Stimulated activated CD8-positive, alpha-beta memory T cell treated with anti-CD3 and anti-CD28 coated beads, Interleukin-15, amount 100 ng/mL, for 1 hour (primary cell): ENCODE measurements around the gene MS4A3.
"Not testable (repeated sequence)": the region's sequence is repeated elsewhere in the genome, so short reads cannot be mapped to it uniquely, and the experiment has no call there.

ENCODE experiments used
- DNase-seq: peaks from one replicate; pipeline ENCODE4 v3.0.0-alpha.2; 2020; ENCODE audit warnings: low read depth

MS4A3 gene, protein sequence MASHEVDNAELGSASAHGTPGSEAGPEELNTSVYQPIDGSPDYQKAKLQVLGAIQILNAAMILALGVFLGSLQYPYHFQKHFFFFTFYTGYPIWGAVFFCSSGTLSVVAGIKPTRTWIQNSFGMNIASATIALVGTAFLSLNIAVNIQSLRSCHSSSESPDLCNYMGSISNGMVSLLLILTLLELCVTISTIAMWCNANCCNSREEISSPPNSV

GRCh38 chr11:60056349-60056969 lies at the start of gene MS4A3:
Gene MS4A3 (plus strand): TSS chr11:60056665. CDS start chr11:60061161, 4,496 bp downstream.
- no peak for DNase-seq

GRCh38 chr11:60016881-60017280 lies 39.6 kb upstream of the MS4A3 start, which contains the start of gene OOSP4B:
Gene OOSP4B (plus strand): TSS chr11:60017181.
- no peak for DNase-seq

- no peak for DNase-seq
Observed at GRCh38 chr11:60018058-60018457, 38.4 kb upstream of the MS4A3 start.

GRCh38 chr11:60020376-60020775 lies 36.1 kb upstream of the MS4A3 start:
- not testable (repeated sequence) for DNase-seq

GRCh38 chr11:60029015-60029632 lies 27.3 kb upstream of the MS4A3 start:
- no peak for DNase-seq

DNA sequence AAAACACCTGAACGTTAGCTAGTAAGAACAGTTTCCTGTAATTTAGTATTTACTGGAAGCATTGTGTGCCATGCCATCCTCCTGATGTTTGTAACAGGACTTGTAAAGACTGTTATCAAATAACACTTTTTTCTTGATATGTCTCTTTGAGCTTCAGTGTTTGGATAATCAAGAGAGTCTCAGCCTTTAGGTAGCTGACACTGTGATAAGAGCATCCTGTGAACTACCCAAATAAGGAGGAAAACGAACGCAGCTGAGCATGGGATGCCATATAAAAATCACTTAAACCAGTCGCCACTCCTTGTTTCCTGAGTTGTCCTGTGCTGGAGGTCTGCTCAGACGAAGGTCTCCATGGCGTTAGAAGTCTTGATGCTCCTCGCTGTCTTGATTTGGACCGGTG lies 16.4 kb upstream of the MS4A3 start, which contains the start of gene OOSP2:
OOSP2 (plus strand) TSS at position 301 of the 400 bp plus-strand sequence; CDS start at position 352, 51 bp downstream.
- no peak for DNase-seq

- DNase-seq, result not testable (repeated sequence)
Observed at GRCh38 chr11:60050422-60050821, 6.0 kb upstream of the MS4A3 start.

GRCh38 chr11:60050839-60051238 lies 5.6 kb upstream of the MS4A3 start:
- DNase-seq, result not testable (repeated sequence)

GRCh38 chr11:60059052-60059451 lies 2.6 kb downstream of the MS4A3 start:
- DNase-seq, result no peak

DNA sequence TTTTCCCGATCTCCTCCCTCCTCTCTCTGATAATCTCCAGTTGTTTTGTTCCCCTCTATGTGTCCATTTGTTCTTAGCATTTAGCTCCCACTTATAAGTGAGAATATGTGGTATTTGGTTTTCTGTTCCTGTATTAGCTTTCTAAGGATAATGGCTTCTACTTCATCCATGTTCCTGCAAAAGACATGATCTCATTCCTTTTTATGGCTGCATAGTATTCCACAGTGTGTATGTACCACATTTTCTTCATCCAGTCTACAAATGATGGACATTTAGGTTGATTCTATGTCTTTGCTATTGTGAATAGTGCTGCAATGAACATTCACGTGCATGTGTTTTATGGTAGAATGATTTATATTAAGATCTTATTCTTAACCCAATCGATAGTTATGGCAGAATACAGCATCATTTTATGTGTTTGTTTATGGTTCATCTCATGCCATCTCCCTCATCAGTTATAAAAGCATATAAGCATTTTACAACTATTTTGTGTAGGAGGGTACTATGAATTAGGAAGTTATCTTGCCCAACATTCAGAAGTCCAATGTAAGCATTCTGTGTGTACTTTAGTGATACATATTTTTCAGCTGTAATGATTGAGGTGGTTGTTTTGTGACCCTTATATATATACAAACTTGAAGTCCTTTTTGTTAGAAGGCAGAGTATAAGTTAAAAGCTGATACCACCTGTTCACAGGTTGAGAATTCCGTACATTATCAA lies 3.2 kb downstream of the MS4A3 start:
- DNase-seq, result no peak

DNA sequence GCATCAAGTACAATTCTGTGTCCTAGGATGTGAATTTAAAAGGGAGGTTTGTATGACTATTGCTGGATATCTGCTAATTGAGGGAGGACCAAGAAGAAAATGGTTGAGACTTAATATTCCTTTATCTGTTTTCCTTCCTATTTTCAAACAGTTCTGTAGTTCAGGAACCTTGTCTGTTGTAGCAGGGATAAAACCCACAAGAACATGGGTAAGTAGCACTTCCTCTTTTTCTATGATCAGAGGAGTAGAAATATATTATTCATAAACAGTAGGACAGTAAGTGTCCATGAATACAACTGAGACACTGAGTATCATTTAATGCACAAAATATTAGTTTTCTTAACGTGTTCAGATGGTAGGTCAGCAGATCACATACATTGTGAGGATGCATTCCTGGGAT lies 7.6 kb downstream of the MS4A3 start:
- DNase-seq, result no peak

DNA sequence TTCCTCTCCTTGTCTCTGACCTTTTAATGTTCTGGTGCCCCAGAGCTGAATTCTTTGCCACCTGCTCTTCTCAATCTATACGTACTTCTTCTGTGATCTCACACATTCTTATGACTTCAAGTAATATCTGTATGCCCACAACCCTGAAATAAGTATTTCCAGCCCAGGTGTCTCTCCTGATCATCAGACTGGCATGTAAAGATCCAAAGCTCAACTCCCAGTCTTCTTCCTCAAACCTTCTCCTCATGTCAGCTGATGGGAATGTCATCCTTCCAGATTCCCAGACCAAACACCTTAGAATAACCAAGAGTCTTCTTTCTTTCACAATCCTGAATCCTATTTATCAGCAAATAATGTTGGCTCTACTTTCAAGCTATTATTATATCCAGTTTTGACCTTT lies 9.3 kb downstream of the MS4A3 start:
- DNase-seq, result no peak

- DNase-seq, result no peak
Observed at GRCh38 chr11:60069450-60069849, 13.0 kb downstream of the MS4A3 start.

GRCh38 chr11:60071644-60072043 lies 15.2 kb downstream of the MS4A3 start:
- DNase-seq, result not testable (repeated sequence)

DNA sequence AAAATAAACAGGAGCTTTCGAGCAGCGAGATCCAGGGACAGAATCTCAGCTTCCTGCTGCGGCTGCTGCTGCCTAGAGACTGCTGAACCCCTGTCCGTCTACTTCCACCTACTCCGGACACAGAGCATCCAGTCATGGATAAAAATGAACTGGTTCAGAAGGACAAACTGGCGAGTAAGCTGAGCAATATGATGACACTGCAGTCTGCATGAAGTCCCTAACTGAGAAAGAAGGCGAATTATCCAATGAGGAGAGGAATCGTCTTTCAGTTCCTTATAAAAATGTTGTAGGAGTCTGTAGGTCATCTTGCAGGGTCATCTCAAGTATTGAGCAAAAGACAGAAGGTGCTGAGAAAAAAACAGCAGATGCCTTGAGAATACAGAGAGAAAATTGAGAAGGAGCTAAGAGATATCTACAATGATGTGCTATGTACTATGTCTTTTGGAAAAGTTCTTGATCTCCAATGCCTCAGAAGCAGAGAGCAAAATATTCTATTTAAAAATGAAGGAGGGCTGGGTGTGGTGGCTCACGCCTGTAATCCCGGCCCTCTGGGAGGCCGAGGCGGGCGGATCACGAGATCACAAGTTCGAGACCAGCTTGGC lies 20.9 kb downstream of the MS4A3 start:
- no peak for DNase-seq

GRCh38 chr11:60077981-60078380 lies 21.5 kb downstream of the MS4A3 start:
- no peak for DNase-seq

DNA sequence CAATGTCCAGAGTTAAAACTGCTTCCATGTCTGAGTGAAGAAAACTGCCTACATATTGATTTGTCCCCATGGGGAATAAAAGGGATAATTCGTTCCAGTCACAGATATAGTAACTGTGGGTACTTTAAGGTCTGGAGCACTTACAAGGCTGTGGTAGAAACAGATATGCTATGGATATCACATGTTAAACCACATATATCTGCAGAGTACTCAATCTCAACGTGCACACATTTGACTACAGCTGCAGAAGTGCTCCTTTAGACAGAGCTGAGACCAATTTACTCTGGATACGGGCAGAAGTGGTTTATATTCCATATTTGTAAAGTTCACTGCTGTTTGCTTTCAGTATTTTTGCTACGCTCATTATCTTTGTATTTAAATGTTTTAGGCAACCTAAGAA lies 22.3 kb downstream of the MS4A3 start:
- DNase-seq, result no peak

GRCh38 chr11:60080535-60080934 lies 24.1 kb downstream of the MS4A3 start:
- DNase-seq, result no peak

DNA sequence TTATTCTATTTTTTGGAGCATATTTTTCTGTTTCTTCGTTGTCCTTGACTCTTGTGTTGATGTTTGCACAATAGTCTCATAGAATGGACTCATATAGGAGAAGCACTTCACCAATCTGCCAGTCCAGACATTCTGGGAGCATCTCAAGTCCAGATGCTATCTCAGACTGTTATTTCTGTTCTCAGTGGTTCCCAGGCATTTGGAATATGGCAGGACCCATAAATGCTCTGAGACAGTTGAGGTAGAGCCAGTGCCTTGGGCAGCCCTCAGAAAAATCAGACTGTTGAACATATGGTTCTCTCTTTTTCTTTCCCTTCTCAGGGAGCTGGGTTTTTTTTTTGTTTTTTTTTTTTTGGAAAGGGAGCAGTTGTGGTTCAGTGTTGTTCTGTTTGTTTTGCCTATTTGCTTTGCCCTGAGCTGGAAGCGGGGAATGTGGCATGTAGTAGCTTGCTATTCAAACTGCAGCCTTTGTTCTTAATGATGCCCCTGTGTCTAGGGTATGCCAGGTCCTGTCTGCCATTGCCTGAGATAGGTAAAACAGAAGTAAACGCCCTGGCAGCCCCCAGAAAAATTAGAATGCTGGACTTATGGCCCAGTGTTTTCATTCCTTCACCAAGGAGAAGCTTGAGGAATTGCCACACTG lies 28.3 kb downstream of the MS4A3 start:
- DNase-seq, result no peak

DNA sequence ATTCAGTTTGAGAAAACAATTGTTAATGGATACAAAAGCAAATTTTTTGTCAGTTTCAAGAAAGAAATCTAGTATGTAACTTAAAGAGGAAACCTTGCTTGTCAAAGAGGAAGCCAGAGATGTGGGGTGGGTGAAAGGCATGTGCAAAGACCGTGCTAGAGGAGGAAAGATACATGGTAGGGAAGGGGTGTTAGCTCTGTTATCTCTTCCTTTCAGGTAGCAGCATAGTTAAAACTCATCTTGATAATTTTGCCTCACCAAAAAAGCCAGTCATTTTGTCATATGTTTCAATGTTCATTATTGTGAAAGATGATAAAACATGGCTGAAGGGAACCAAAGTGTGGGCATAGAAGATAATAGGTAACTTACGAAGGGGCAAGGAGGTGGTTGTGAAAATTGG lies 29.4 kb downstream of the MS4A3 start:
- no peak for DNase-seq

DNA sequence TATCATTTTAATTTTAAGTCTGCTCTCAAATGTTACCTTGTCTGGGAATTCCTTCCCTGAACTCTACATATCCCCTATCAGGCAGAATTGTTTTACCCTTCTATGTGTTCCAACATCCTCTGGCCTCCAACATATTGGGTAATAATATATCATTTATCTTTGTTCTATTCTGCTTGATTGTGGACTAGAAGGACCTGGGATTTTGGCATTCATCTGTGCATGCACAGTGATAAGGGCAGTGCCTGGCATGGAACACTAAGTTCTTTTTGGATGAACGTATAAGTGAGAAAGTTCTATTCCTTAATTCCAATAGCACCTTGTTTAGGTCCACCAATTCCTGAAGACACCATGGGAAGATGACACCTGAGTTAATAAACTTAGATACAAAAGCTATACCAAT lies 30.8 kb downstream of the MS4A3 start:
- no peak for DNase-seq

- DNase-seq, result no peak
Observed at GRCh38 chr11:60088364-60088763, 31.9 kb downstream of the MS4A3 start, which contains the start of gene MS4A2. Gene MS4A2 (plus strand): TSS chr11:60088664. CDS start chr11:60088766, 102 bp downstream.
